ENCODE data around the gene PRKCQ.

PRKCQ gene

DNA sequence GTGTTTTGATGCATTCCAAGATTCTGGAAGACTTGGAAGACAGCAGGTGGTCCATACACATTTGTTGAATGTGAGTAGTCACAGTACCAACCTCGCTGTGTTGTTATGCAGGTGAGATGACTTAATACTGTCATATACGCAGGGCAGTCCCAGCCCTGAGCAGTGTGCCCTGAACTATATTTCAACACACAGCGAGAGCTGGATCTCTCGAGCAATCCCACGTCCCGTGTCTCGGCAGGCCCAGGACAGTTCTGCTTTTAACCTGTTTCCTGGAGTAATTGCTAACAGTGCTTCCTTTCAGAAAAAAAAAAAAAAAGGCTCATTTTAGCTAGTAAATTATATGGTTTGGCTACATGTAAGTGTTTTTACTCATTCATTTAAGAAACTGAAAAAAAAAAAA is 179.7 kb downstream of the PRKCQ start:
- DNase-seq (ENCODE audit: extremely low read depth, insufficient read length) = no peak
- H3K4me3 ChIP-seq (replicated peaks; ENCODE audit: low read depth, low read length) = no peak overlapping the region
- no peaks in the 10 kb centered on the region; the same call in none of the 2 replicates for H3K27me3 ChIP-seq (replicated peaks; ENCODE audit: control insufficient read depth, insufficient read depth, low read length)
- TF ChIP-seq, protein P1, sequence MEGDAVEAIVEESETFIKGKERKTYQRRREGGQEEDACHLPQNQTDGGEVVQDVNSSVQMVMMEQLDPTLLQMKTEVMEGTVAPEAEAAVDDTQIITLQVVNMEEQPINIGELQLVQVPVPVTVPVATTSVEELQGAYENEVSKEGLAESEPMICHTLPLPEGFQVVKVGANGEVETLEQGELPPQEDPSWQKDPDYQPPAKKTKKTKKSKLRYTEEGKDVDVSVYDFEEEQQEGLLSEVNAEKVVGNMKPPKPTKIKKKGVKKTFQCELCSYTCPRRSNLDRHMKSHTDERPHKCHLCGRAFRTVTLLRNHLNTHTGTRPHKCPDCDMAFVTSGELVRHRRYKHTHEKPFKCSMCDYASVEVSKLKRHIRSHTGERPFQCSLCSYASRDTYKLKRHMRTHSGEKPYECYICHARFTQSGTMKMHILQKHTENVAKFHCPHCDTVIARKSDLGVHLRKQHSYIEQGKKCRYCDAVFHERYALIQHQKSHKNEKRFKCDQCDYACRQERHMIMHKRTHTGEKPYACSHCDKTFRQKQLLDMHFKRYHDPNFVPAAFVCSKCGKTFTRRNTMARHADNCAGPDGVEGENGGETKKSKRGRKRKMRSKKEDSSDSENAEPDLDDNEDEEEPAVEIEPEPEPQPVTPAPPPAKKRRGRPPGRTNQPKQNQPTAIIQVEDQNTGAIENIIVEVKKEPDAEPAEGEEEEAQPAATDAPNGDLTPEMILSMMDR (IDR thresholded peaks at IDR 0.05; ENCODE audit: insufficient read depth, low read length, poor library complexity, severe bottlenecking) = no peak
- H3K36me3 ChIP-seq (ENCODE audit: control insufficient read depth, insufficient read depth, low read length) = no peaks in the 10 kb centered on the region

DNA sequence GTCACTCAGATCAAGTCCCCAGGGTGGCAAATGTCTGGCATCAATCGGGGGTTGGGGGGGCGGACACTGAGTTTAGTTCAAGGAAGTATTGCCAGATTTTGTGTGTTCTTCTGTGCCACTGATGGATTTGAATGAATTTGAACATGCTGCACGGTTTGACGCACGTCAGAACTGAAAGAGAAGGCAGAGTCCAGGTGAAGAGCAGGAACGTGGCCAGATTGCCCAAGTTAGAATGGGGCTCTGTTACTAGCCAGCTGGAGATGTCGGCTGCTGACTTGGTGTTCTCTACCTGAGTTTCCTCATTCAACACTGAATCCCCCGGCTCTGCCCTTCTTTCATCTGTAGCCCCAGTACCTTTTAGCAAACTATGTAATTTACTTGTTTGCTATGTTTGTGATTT is 180.2 kb downstream of the PRKCQ start:
- Histone ChIP-seq H3K36me3 (ENCODE audit: control insufficient read depth, insufficient read depth, low read length) (no peaks in the 10 kb centered on the region), H3K27me3 (replicated peaks; ENCODE audit: control insufficient read depth, insufficient read depth, low read length) (no peaks in the 10 kb centered on the region; the same call in none of the 2 replicates), H3K4me3 (replicated peaks; ENCODE audit: low read depth, low read length) (no peak overlapping the region)
- TF ChIP-seq, protein P1 (IDR thresholded peaks at IDR 0.05; ENCODE audit: insufficient read depth, low read length, poor library complexity, severe bottlenecking) = no peak
- DNase-seq (ENCODE audit: extremely low read depth, insufficient read length) = no peak

DNA sequence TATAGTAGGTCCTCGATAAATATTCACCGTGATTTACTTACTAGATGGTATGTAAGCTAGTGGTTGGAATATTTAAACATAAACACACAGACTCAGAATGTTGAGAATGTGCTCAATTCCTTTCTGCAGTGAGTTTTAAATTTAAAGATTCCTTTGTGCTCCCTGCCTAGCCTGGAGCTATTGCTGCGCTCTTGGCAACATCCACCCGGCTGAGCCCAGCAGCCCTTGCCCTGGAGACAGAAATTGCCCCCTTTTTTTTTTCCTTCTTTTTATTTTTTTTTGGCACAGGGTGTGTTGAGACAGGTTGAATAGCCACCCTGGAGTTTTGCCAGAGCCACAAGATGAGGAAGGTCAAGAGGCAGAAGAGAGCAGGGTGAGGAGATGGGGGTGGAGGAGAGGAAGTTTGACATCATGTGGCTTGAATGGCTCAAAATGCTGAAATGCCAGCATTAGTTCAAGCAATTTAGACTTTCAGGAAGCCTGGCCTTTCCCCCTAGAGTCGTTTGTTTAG is 180.8 kb downstream of the PRKCQ start:
- Histone ChIP-seq H3K27me3 (replicated peaks; ENCODE audit: control insufficient read depth, insufficient read depth, low read length) (no peaks in the 10 kb centered on the region; the same call in none of the 2 replicates), H3K4me3 (replicated peaks; ENCODE audit: low read depth, low read length) (no peak overlapping the region), H3K36me3 (ENCODE audit: control insufficient read depth, insufficient read depth, low read length) (no peaks in the 10 kb centered on the region)
- TF ChIP-seq, protein P1 (IDR thresholded peaks at IDR 0.05; ENCODE audit: insufficient read depth, low read length, poor library complexity, severe bottlenecking) = no peak
- DNase-seq (ENCODE audit: extremely low read depth, insufficient read length) = no peak

DNA sequence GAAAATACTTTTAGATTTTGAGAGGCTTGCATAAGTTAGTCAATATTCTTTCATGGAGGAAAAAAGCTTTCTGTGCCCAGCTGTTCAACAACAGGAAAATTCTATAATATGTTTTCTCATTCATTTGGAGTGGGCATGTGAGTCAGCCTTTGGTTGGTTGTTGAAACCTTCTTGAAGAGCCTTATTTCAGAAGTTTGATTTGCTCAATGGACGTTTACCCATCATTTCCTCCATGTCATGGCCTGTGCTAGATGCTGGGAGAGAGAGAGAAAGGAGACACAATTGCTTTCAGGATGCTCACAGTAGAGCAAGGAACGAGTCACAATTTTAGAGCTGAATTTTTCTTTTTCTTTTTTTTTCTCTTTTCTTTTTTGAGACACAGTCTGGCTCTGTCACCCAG is 181.7 kb downstream of the PRKCQ start:
- TF ChIP-seq, protein P1 (IDR thresholded peaks at IDR 0.05; ENCODE audit: insufficient read depth, low read length, poor library complexity, severe bottlenecking) = no peak
- H3K4me3 ChIP-seq (replicated peaks; ENCODE audit: low read depth, low read length) = no peak overlapping the region
- DNase-seq (ENCODE audit: extremely low read depth, insufficient read length) = no peak
- no peaks in the 10 kb centered on the region for H3K36me3 ChIP-seq (ENCODE audit: control insufficient read depth, insufficient read depth, low read length)
- H3K27me3 ChIP-seq (replicated peaks; ENCODE audit: control insufficient read depth, insufficient read depth, low read length) = no peaks in the 10 kb centered on the region; the same call in none of the 2 replicates

DNA sequence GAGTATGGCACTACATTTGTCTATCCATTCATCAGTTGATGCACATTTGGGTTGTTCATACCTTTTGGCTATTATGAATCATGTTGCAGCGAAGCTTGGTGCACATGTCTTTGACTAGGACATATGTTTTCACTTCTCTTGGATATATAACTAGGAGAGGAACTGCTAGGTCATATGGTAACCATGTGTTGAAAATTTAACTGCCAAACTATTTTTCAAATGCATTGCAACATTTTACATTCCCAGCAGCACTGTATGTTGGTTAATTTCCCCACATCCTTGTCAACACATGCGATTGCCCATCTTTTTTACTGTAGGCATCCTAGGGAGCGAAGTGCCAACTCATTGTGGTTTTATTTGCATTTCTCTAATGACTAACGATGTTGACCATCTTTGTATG is 183.4 kb downstream of the PRKCQ start:
- no peak for DNase-seq (ENCODE audit: extremely low read depth, insufficient read length)
- Histone ChIP-seq H3K36me3 (ENCODE audit: control insufficient read depth, insufficient read depth, low read length) (no peaks in the 10 kb centered on the region), H3K4me3 (replicated peaks; ENCODE audit: low read depth, low read length) (no peak overlapping the region), H3K27me3 (replicated peaks; ENCODE audit: control insufficient read depth, insufficient read depth, low read length) (no peaks in the 10 kb centered on the region; the same call in none of the 2 replicates)
- TF ChIP-seq, protein P1 (IDR thresholded peaks at IDR 0.05; ENCODE audit: insufficient read depth, low read length, poor library complexity, severe bottlenecking) = no peak

DNA sequence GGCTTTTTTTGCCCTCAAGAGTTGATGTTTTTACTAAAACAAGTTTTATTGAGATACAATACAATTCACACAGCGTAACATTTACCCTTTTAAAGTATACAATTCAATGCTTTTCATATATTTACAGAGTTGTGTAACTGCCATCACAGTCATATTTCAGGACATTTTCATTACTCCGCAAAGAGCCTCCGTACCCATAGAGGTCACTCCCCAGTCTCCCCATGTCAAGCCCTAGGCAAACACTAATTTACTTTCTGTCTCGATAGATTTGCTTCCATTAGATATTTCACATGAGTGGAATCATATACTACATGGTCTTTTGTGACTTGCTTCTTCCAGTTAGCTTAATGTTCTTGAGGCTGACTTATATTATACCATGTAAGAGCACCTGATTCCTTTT is 183.8 kb downstream of the PRKCQ start:
- DNase-seq (ENCODE audit: extremely low read depth, insufficient read length) = no peak
- H3K27me3 ChIP-seq (replicated peaks; ENCODE audit: control insufficient read depth, insufficient read depth, low read length) = no peaks in the 10 kb centered on the region; the same call in none of the 2 replicates
- no peaks in the 10 kb centered on the region for H3K36me3 ChIP-seq (ENCODE audit: control insufficient read depth, insufficient read depth, low read length)
- TF ChIP-seq, protein P1 (IDR thresholded peaks at IDR 0.05; ENCODE audit: insufficient read depth, low read length, poor library complexity, severe bottlenecking) = no peak
- H3K4me3 ChIP-seq (replicated peaks; ENCODE audit: low read depth, low read length) = no peak overlapping the region
